Activated CD8-positive, alpha-beta T cell treated with anti-CD3 and anti-CD28 coated beads for 36 hours (primary cell): ENCODE measurements around the gene ACAA2. TPM values are rescaled to one million over a fixed set of nuclear protein-coding genes. Genes with fewer than 3 reads are reported as not detected.

Experiments used
- ATAC-seq: fragments of 200-7000 bp; cut with Tn5 transposase; one replicate; pipeline ENCODE4 v1.10.0; 2021; ENCODE audit warnings: mild to moderate bottlenecking, moderate library complexity
- CTCF ChIA-PET: fragments of 350-600 bp; sonication (Branson Sonifier 250); formaldehyde crosslinking; loops from one replicate; lab custom pipeline; 2021; ENCODE audit warnings: antibody characterized with exemption; lab: Charles Lee
- POLR2A ChIA-PET: fragments of 350-600 bp; sonication (Branson Sonifier 250); formaldehyde crosslinking; loops from one replicate; lab custom pipeline; 2021; ENCODE audit warnings: antibody characterized with exemption; lab: Charles Lee
- DNase-seq: peaks from one replicate; pipeline ENCODE4 v3.0.0-alpha.2; 2020
- H3K27ac Mint-ChIP-seq: one replicate; pipeline ENCODE4 v1.8.0; 2021; ENCODE audit warnings: mild to moderate bottlenecking, mixed read lengths
- H3K27me3 Mint-ChIP-seq: one replicate; pipeline ENCODE4 v1.8.0; 2021; ENCODE audit warnings: mixed read lengths
- H3K36me3 Mint-ChIP-seq: one replicate; pipeline ENCODE4 v1.8.0; 2021; ENCODE audit warnings: low read depth, mixed read lengths
- H3K4me1 Mint-ChIP-seq: one replicate; pipeline ENCODE4 v1.8.0; 2021; ENCODE audit warnings: low read depth, mixed read lengths
- H3K4me3 Mint-ChIP-seq: one replicate; pipeline ENCODE4 v1.8.0; 2021; ENCODE audit warnings: mild to moderate bottlenecking, moderate library complexity, mixed read lengths
- H3K9me3 Mint-ChIP-seq: one replicate; pipeline ENCODE4 v1.8.0; 2021; ENCODE audit warnings: mixed read lengths
- CTCF ChIP-seq: fragments of 200-600 bp; IDR thresholded peaks from one replicate; pipeline ENCODE4 v1.8.0; 2022; ENCODE audit warnings: antibody characterized with exemption, mild to moderate bottlenecking
- intact Hi-C: fragments of 100-400 bp; cut with micrococcal nuclease; formaldehyde crosslinking; loops from one replicate; pipeline ENCODE4 v1.10.0; 2022
- total RNA-seq, 2 experiments: library from RNA; stranded (reverse); gene quantifications; one replicate each; pipeline ENCODE4 v1.2.3, GENCODE V29; 2021

ACAA2 gene
- total RNA-seq, 2 experiments from 2014 or later: 83.3 to 84.6 TPM

DNA sequence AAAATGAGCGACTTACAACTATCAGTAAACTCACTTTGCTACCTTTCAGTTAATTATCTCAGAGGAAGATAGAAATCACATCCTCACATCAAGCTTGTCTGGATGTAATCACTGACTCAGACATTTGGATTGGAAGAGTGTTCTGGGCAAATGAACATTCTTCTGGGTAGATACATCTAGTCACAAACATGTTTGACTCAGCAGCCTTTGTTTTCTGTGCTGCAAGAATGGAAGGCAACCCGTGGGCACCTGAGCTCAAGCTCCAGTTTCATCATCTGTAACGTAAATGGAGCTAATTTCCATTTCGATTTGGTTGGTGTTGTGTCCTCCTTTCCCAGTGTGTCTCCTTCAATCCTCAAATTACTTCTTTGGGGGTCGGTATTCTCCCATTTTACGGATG is 58.5 kb downstream of the ACAA2 start:
- Mint-ChIP-seq H3K27me3 (no peaks in the 10 kb centered on the region), H3K36me3 (no peaks in the 10 kb centered on the region), H3K4me3 (no peak overlapping the region), H3K4me1 (peaks cover 15% of the 10 kb centered on the region), H3K9me3 (no peaks in the 10 kb centered on the region), H3K27ac (no peak overlapping the region)
- no peak for TF ChIP-seq CTCF
- ChIA-PET POLR2A (no interaction called here), CTCF (no interaction called here)
- ATAC-seq (no peak), DNase-seq (no peak)
- intact Hi-C loops: no loop called here

DNA sequence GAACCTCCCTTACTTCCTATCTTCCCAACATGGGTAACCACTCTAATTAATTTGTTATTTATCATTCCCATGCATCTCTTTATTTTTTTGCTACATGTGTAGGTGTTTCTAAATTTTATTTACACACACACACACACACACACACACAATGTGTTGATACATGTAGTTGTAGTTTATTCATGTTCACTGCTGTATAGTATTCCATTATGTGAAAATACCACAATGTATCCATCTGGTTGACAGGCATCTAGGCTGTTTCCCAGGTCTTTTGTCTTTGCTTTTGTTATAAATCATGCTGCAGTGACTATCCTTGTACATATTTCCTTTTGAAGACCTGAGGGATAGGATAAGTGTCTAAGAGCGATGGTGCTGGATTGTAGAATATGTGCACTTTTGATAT is 59.7 kb downstream of the ACAA2 start:
- ChIA-PET CTCF (no interaction called here), POLR2A (no interaction called here)
- no peaks in the 10 kb centered on the region for H3K27me3 Mint-ChIP-seq
- ATAC-seq: no peak
- intact Hi-C loops: no loop called here
- H3K36me3 Mint-ChIP-seq: no peaks in the 10 kb centered on the region
- no peak for TF ChIP-seq CTCF
- no peak for DNase-seq
- H3K9me3 Mint-ChIP-seq: no peaks in the 10 kb centered on the region
- H3K4me1 Mint-ChIP-seq: peaks cover 17% of the 10 kb centered on the region
- H3K4me3 Mint-ChIP-seq: no peak overlapping the region
- H3K27ac Mint-ChIP-seq: no peak overlapping the region

DNA sequence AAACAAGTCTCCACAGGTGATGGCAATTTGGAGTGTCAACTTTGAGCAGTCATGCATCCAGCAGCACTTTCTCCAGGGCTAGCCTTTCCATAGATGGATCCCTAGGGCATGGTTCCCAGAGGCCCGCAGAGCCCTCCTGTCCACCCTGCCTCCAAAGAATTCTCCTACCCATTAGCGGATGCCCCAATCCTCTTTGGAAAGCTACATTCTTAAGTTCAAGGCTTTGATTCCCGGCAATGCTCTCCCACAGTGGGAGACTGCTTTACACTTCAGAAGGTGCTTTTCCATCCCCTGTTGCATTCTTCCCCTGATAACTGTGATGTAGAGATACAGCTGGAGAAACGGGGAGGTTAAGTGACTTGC is 61.3 kb downstream of the ACAA2 start:
- H3K4me3 Mint-ChIP-seq: no peak overlapping the region

DNA sequence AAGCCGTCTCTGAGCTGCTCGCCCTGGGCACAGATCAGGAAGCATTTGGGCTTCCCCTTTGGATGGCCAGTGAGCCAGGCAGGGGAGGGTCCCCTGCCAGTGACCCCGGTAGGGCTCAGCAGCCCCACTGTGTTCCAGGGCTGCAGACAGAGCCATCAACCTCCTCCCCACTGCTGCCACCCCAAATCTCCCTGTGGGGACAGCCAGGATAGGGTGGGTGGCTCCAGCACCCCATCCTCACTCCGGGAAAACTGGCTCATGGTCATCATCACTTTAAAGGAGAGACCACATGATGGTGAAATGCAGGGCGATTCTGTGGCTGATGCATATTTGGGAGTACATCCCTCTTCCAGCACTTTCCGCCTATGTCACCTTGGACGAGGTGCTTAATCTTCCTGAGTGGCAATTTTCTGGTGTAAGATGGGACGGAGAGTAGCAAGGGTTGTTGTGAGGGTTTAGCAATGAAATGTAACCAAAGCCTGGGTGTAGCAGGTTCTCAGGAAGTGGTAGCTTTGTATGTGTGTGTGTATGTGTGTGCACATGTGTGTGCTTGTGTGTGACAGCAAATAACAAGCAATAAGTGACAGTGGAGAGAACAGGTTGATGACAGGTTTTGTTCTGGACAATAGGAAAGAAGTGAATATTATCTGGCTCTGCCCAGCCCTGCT is 61.8 kb downstream of the ACAA2 start:
- peaks cover 2% of the 10 kb centered on the region for H3K27me3 Mint-ChIP-seq
- POLR2A ChIA-PET: no interaction called here
- intact Hi-C loops: no loop called here

More for the DNA sequence above, 61.3 kb downstream of the ACAA2 start:
- intact Hi-C loops: no loop called here
- H3K9me3 Mint-ChIP-seq: no peaks in the 10 kb centered on the region
- peaks cover 17% of the 10 kb centered on the region for H3K4me1 Mint-ChIP-seq
- ChIA-PET POLR2A (no interaction called here), CTCF (no interaction called here)
- DNase-seq (no peak), ATAC-seq (no peak)
- no peak for TF ChIP-seq CTCF
- no peak overlapping the region for H3K27ac Mint-ChIP-seq
- no peaks in the 10 kb centered on the region for H3K36me3 Mint-ChIP-seq
- H3K27me3 Mint-ChIP-seq: peaks cover 2% of the 10 kb centered on the region

More for the DNA sequence above, 61.8 kb downstream of the ACAA2 start:
- TF ChIP-seq CTCF: no peak
- CTCF ChIA-PET: no interaction called here
- H3K4me3 Mint-ChIP-seq: no peak overlapping the region
- no peak overlapping the region for H3K27ac Mint-ChIP-seq
- H3K36me3 Mint-ChIP-seq: no peaks in the 10 kb centered on the region
- ATAC-seq (peak; percentile 45), DNase-seq (peak; percentile 13)
- no peaks in the 10 kb centered on the region for H3K9me3 Mint-ChIP-seq
- H3K4me1 Mint-ChIP-seq: peaks cover 17% of the 10 kb centered on the region
